HG03565 (cell line): Measurements from ENCODE around the gene MYO1E.
"Not testable (repeated sequence)": the region's sequence is repeated elsewhere in the genome, so short reads cannot be mapped to it uniquely, and the experiment has no call there.

ENCODE experiments used
- ATAC-seq: cut with Tn5 transposase; IDR thresholded peaks from one replicate; pipeline ENCODE4 v1.9.1; 2021; ENCODE audit warnings: mild to moderate bottlenecking, moderate library complexity; ENCODE audit not compliant: unreplicated experiment

The MYO1E gene

GRCh38 chr15:59352683-59353082 is 20.0 kb downstream of the MYO1E start:
- no peak for ATAC-seq

- ATAC-seq = no peak
These were observed 20.5 kb downstream of the MYO1E start for GRCh38 chr15:59352189-59352588.

GRCh38 chr15:59350421-59350732 is 22.3 kb downstream of the MYO1E start:
- ATAC-seq = no peak

- ATAC-seq = peak; percentile 41
These were observed 22.8 kb downstream of the MYO1E start for GRCh38 chr15:59349680-59350420.

GRCh38 chr15:59347915-59348314 is 24.8 kb downstream of the MYO1E start:
- ATAC-seq = no peak

- no peak for ATAC-seq
These were observed 25.7 kb downstream of the MYO1E start for GRCh38 chr15:59346951-59347350.

DNA sequence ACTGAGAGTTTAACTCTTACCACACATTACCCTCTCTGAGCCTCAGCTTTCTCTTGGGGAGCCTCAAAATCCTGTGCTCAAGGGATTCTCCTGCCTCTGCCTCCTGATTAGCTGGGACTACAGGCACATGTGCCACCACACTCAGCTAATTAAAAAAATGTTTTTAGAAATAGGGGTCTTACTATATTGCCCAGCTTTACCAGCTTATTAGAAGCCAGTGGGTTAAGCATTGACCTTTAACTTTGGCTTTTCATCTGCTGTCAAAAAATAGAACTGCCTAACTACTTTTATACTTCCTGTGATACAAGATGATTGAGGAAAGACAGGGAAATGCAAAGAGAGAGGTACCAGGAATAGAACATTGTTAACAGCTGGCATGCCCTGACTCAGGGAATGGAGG is 27.3 kb downstream of the MYO1E start:
- ATAC-seq = no peak

- ATAC-seq = no peak
These were observed 28.4 kb downstream of the MYO1E start for GRCh38 chr15:59344311-59344710.

GRCh38 chr15:59340325-59340724 is 32.3 kb downstream of the MYO1E start:
- no peak for ATAC-seq

DNA sequence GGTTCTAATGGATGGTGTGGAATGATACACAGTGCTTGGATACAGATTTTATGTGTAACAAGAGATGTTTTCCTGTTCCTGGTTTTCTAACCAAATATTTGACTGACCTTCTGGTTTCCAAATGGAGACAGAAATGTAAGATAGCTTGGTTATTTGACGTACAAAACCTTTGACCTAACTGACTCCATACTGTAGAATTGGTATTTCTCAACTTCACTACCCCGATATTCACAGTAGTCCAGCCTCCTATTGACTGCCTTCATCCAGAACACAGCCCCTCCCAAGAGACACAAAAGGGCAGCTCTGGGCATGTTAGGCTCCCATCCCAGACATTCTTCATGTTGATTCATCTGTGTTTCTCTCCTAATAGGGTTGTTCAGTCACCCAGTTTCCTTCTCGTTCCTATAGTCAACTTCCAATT is 33.4 kb downstream of the MYO1E start:
- no peak for ATAC-seq

- no peak for ATAC-seq
These were observed 34.3 kb downstream of the MYO1E start for GRCh38 chr15:59338414-59338813.

DNA sequence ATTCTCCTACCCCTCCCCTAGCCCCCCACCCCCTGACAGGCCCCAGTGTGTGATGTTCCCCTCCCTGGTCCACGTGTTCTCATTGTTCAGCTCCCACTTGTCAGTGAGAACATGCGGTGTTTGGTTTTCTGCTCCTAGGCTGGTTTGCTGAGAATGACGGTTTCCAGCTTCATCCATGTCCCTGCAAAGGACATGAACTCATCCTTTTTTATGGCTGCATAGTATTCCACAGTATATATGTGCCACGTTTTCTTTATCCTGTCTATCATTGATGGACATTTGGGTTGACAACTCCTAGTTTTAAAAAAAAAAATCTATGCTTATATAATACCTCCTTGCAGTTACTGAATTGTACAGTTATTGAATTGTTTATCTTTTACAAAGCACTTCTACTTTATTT is 35.9 kb downstream of the MYO1E start:
- ATAC-seq = not testable (repeated sequence)

GRCh38 chr15:59335207-59335786 is 37.4 kb downstream of the MYO1E start:
- ATAC-seq = no peak

- ATAC-seq = no peak
These were observed 38.6 kb downstream of the MYO1E start for GRCh38 chr15:59334076-59334415.

DNA sequence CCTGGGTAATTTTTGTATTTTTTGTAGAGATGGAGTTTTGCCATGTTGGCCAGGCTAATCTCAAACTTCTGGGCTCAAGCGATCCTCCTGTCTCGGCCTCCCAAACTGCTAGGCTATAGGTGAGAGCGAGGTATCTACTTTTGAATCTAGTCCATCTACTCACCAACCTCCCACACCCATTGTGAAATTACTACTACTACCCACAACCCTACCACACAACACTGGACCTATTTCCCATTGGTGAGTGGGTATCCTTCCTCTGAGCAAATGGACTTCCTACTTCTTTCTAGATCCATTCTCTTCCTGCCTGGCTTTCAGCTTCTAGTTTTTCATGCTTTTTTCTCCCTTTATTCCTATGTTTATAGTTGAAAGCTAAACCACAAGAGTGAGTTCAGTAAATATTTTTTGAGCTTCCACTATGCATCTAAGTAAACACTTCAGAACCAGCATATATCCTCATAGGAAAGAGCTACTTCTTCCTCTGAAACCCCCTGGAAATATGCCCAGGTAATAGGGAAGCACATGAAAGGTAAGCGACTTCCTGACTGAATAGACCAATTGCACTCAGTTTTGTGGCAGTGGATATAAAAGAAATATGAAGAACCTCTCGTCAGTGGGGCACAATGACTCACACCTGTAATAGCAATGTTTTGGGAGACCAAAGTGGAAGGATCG is 39.1 kb downstream of the MYO1E start:
- ATAC-seq = no peak

GRCh38 chr15:59332009-59332408 is 40.7 kb downstream of the MYO1E start:
- no peak for ATAC-seq

- ATAC-seq = no peak
These were observed 42.0 kb downstream of the MYO1E start for GRCh38 chr15:59330649-59331048.

DNA sequence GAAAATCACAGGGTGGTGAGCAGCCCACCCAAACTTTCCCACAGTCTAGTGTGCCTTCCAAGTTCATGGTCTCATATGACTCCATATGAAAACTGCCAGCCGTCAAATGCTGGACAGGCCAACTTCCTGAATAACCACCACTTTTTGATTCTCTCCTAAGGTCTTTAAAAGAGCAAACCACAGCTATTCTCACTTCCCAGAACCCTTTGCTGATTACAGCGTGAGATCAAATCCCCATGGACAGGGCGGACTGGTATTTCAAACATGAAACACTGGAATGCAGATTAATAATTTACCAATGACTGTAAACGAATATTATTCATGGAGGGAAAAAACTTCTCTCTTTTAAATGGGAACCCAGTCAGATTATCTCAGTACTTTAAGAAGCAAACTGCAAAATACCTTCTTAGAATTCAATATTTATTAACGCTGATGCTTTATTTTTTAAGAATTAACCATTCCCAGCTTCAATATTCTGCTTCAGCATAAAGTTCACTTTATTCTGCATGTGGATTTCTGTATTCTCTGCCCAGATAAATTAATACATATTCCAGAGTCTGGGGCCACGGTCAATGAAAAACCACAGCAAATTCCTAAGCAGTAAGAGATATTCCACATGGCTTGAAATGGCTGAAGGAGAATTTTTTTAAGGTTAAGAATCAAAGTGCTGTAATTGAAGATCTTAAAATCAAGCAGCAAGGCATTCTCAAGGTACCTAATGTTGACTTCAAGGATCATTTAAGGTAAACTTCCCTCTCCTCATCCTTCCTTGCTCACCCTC is 42.9 kb downstream of the MYO1E start:
- no peak for ATAC-seq

GRCh38 chr15:59329091-59329490 is 43.6 kb downstream of the MYO1E start:
- ATAC-seq = no peak

- ATAC-seq = no peak
These were observed 44.7 kb downstream of the MYO1E start for GRCh38 chr15:59327942-59328341.

DNA sequence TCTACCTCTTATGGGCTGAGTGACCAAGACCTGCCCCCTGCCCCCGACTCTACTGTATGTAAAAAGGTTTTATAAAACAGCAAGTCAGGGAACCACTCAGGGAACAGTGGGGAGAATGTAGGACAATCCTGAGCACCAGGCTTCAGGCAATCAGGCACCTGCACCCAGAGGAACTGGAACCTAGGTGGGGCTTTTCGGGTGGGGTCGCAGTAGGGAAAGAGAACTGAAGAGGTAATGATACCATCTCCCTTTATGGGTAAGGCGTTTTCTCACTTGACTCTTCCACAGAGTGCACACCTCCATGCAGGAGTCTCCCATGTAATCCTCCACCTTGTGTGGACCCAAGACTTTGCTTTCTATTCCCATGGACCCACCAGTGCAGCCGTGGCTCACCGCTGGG is 45.8 kb downstream of the MYO1E start:
- ATAC-seq = no peak
